ENCODE measurements around the gene FCMR.

The FCMR gene, protein sequence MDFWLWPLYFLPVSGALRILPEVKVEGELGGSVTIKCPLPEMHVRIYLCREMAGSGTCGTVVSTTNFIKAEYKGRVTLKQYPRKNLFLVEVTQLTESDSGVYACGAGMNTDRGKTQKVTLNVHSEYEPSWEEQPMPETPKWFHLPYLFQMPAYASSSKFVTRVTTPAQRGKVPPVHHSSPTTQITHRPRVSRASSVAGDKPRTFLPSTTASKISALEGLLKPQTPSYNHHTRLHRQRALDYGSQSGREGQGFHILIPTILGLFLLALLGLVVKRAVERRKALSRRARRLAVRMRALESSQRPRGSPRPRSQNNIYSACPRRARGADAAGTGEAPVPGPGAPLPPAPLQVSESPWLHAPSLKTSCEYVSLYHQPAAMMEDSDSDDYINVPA

DNA sequence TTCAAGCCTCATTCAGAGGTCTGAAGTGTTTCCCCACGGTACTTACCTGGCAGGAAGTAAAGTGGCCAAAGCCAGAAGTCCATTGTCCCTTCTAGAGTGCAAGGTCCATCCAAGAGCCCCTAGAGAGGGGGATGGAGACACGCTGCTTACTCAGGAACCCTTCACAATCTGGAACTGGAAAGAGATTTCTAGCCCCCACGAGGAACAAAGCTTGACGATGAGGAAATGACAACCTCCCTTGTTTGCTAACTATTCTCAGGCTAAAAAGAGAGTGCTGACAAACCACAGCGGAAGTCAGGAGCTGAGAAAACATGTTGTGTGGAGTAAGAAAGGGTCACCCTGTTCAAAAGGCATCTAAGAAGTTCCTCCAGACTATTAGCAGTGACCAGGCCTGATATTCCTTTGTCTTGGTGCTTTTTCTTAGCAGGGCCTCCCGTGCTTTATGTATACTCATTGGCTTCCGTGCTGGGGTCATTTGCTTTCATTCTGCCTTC, at the start of gene FCMR:
Gene FCMR, minus strand, starts transcription at position 170 of the 494 bp plus-strand sequence. Its CDS starts 87 bp downstream, at position 83.
- TF ChIP-seq, protein P1, sequence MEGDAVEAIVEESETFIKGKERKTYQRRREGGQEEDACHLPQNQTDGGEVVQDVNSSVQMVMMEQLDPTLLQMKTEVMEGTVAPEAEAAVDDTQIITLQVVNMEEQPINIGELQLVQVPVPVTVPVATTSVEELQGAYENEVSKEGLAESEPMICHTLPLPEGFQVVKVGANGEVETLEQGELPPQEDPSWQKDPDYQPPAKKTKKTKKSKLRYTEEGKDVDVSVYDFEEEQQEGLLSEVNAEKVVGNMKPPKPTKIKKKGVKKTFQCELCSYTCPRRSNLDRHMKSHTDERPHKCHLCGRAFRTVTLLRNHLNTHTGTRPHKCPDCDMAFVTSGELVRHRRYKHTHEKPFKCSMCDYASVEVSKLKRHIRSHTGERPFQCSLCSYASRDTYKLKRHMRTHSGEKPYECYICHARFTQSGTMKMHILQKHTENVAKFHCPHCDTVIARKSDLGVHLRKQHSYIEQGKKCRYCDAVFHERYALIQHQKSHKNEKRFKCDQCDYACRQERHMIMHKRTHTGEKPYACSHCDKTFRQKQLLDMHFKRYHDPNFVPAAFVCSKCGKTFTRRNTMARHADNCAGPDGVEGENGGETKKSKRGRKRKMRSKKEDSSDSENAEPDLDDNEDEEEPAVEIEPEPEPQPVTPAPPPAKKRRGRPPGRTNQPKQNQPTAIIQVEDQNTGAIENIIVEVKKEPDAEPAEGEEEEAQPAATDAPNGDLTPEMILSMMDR (IDR thresholded peaks at IDR 0.05; ENCODE audit: low read depth, low read length), result no peak
- in situ Hi-C loops (cut with HindIII; ENCODE audit: low sequenced_read_pairs), result no loop called here
- DNase-seq (ENCODE audit: low read depth, low spot score), result no peak
- no peak within 1 kb of the TSS for H3K4me3 ChIP-seq (ENCODE audit: low read depth, low read length)

DNA sequence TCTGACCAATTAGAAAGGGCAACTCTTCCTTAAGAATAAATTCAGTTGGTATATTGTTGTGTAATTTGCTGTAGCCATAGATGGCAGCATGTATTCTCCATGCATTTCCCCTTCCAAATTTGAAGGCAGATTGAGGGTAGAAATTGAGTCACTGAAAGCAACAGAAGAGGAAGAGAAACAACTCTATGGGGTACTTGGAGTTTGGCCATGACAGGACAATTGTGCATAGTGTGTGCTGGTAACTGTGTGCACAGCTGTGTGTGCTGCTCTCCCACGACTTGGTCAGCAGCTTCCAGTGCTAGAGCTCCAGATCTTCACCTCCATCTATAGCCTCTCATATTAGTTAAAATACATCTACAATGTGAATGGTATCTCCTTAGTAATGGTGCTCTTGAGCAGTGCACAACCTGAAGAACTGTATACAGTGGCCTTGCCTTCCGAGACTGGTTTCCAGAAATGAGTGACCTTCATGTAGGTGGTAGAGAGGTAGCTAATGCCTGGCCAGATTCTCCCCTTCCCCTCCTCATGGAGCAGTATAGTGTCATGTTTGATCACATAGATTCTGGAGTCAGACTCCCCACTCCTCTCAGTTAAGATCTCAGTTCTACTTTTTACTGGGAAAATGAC, 49.4 kb upstream of the FCMR start:
- in situ Hi-C loops (cut with HindIII; ENCODE audit: low sequenced_read_pairs), result no loop called here
- TF ChIP-seq, protein P1 (IDR thresholded peaks at IDR 0.05; ENCODE audit: low read depth, low read length), result no peak
- no peak overlapping the region for H3K4me3 ChIP-seq (ENCODE audit: low read depth, low read length)
- no peak for DNase-seq (ENCODE audit: low read depth, low spot score)

DNA sequence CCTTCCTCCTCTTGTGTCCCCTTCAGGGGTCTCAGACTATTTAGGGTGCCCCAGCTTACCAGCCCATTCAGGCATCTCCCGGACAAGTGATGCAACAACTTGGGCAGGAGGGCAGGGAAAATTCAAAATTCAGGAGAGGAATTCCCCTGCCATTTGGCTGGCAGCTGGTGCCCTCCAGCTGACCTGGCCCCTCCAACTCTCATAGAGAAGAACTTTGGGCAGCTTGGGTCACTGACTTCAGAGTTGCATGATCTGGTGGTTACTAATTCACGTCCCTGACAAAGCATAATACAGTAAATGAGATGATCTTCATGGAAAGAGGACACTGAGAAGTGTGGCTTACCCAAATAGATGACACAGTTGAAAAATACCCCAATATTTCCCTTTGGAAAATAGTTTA, 48.7 kb upstream of the FCMR start, which contains the start of gene FCAMR:
Gene FCAMR, minus strand, starts transcription at position 15 of the 400 bp plus-strand sequence. CDS start 335 bp downstream, outside the sequence.
- in situ Hi-C loops (cut with HindIII; ENCODE audit: low sequenced_read_pairs), result no loop called here
- TF ChIP-seq, protein P1 (IDR thresholded peaks at IDR 0.05; ENCODE audit: low read depth, low read length), result no peak
- no peak within 1 kb of the TSS for H3K4me3 ChIP-seq (ENCODE audit: low read depth, low read length)
- DNase-seq (ENCODE audit: low read depth, low spot score), result no peak

DNA sequence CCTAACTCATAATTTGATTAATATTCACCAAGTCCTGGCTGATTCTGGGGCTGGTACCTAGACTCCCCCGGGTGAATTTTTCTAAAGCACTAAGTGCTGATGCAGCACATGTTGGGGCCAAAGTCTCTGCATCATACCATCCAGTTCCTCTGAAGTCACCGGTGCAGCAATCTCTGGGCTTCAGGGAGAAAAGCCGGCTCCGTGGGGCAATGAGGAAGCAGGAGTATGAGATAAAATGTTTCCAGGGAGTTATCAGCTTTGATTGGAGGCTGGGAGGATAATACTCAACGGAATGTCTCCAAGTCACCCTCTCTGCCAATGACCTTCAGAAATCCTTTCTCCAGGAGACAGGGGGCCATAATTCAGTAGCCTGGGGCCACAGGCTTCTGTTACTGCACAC, 47.3 kb upstream of the FCMR start:
- H3K4me3 ChIP-seq (ENCODE audit: low read depth, low read length), result no peak overlapping the region
- in situ Hi-C loops (cut with HindIII; ENCODE audit: low sequenced_read_pairs), result no loop called here
- DNase-seq (ENCODE audit: low read depth, low spot score), result no peak
- TF ChIP-seq, protein P1 (IDR thresholded peaks at IDR 0.05; ENCODE audit: low read depth, low read length), result no peak

DNA sequence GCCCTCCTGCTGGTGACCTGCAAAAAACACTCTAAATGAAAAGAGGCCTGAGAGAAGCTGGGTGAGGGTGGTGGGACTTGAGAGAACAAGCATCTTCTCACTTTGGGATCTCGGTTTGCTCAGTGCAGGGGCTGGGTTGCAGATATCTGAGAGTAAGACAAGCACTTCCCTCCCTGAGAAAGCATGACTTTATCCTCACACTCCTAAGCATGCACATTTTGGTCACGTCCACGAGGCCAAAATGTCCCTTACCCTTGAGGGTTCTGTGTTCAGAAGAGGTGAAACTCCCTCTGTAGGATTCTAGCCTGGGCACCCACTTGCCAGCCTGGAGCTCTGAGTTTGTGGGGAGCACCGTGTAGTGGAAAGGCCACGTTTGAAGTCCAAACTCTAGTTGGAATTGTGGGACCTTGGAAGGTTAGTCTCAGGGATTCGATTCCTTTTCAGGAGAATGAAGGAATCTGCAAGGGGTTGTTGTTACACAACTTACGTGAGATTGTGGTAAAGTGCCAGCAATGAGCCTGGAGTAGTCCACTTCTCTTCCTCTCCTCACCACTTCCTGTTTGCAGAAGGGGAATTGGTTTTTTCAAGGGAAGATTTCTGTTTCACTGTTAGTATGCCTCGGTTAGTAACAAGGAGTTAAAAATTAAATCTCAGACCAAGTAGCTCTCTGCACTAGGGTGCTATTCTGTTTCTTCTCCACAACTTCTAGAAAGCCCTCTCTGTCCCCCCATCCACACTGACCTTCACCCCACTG, 45.5 kb upstream of the FCMR start:
- TF ChIP-seq, protein P1 (IDR thresholded peaks at IDR 0.05; ENCODE audit: low read depth, low read length), result no peak
- peak; percentile 14 for DNase-seq (ENCODE audit: low read depth, low spot score)
- H3K4me3 ChIP-seq (ENCODE audit: low read depth, low read length), result no peak overlapping the region
- in situ Hi-C loops (cut with HindIII; ENCODE audit: low sequenced_read_pairs), result no loop called here

DNA sequence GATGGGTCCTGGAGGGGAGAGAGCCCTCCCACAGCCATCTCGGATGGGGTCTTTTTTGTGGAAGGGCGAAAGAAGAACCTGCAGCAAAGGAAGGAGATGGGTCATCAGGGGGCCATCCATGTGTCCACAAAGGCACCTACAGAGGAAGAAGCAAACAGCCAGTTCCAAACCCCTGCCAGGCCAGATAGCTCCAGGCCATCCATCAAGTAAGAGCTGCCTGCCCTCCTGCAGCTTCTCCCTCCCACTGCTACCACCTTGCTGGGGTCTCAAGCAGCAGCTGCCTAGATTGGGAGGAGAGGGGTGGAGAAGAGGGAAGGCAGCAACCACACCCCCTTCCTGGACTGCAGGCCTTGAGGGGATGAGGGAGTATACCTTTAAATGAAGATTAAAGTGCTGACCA, 44.0 kb upstream of the FCMR start:
- no peak overlapping the region for H3K4me3 ChIP-seq (ENCODE audit: low read depth, low read length)
- in situ Hi-C loops (cut with HindIII; ENCODE audit: low sequenced_read_pairs), result no loop called here
- TF ChIP-seq, protein P1 (IDR thresholded peaks at IDR 0.05; ENCODE audit: low read depth, low read length), result no peak
- DNase-seq (ENCODE audit: low read depth, low spot score), result no peak

Data from astrocyte of the spinal cord (primary cell).